Ovary (tissue), 9 donors: ENCODE data around the gene JPH3. TPM values are rescaled to one million over a fixed set of nuclear protein-coding genes. Genes with fewer than 3 reads are reported as not detected.
"Not testable (repeated sequence)": the region's sequence is repeated elsewhere in the genome, so short reads cannot be mapped to it uniquely, and the experiment has no call there.

Experiments used
- DNase-seq, 5 donors: peaks; one replicate each; pipeline ENCODE4 v3.0.0-alpha.2; 2019 to 2020
- H3K27ac ChIP-seq, 2 donors: fragments of 200-600 bp; one replicate each; pipeline versions ENCODE4 v1.5.1 to v1.8.0; 2019 to 2022
- H3K27me3 ChIP-seq: fragments of 200-600 bp; one replicate; pipeline ENCODE4 v1.8.0; 2022
- H3K36me3 ChIP-seq: fragments of 200-600 bp; sonication (generic); one replicate; pipeline ENCODE4 v1.5.1; 2019
- H3K4me1 ChIP-seq: one replicate; pipeline ENCODE4 v1.8.1; 2013; ENCODE audit warnings: mild to moderate bottlenecking, moderate library complexity; ENCODE audit not compliant: insufficient read depth
- H3K4me3 ChIP-seq: fragments of 200-600 bp; sonication (generic); one replicate; pipeline ENCODE4 v1.5.1; 2017
- H3K9me3 ChIP-seq, 2 donors: fragments of 200-600 bp in 1 of 2; sonication (generic) in 1 of 2; one replicate each; pipeline versions ENCODE4 v1.5.1 to v1.8.1; 2013 to 2019; ENCODE audit warnings: mild to moderate bottlenecking in 1 of 2, moderate library complexity in 1 of 2
- EP300 ChIP-seq: sonication (generic); formaldehyde crosslinking; IDR thresholded peaks from one replicate; pipeline ENCODE4 v1.6.1; 2017; ENCODE audit warnings: antibody characterized with exemption
- POLR2A ChIP-seq: fragments of 450-650 bp; IDR thresholded peaks from one replicate; pipeline ENCODE4 v1.6.1; 2017; ENCODE audit warnings: antibody characterized with exemption, mild to moderate bottlenecking, moderate library complexity
- WGBS, 3 donors: extraction: QIAGEN DNeasy Blood & Tissue Kit in 1 of 3; methylation state at CpG; one replicate each; pipeline versions ENCODE4 v1.1.5 to v1.1.7; 2013 to 2017; 5-methylcytosine and 5-hydroxymethylcytosine counted together
- intact Hi-C, 4 donors: fragments of 100-400 bp; cut with DNase I; formaldehyde crosslinking; loops; one replicate each; pipeline versions ENCODE4 v1.11.0 to v1.15.1; 2022 to 2023
- polyA plus RNA-seq, 2 donors: library from polyadenylated mRNA; stranded (reverse); fragments of 200-250 nt in 1 of 2; fragments of 350-450 nt in 1 of 2; fragmentation: Illumina TruSeq in 1 of 2; extraction: RNeasy Lipid Tissue Mini Kit (QIAGEN cat#74804) in 1 of 2; gene quantifications; one replicate each; pipeline ENCODE4 v1.2.3, GENCODE V29; 2013 to 2014
- total RNA-seq, 7 donors: library from RNA; depleted of rRNA in 2 of 7; stranded (reverse); fragments of >200 nt in 2 of 7; fragmentation: NEBNext Ultra II Directional in 3 of 7; extraction: Animal tissue kit (Norgen Biotek cat#: 25700) in 3 of 7; gene quantifications; one replicate each; pipeline versions ENCODE4 v1.1.0 to v1.2.4, GENCODE V29; 2016 to 2023
- TF ChIP-seq, protein P1 (sequence below), 3 donors: fragments of 450-650 bp in 2 of 3; fragments of 200-600 bp in 1 of 3; IDR thresholded peaks; one replicate each; pipeline versions ENCODE4 v1.5.1 to v1.8.0; 2016 to 2022; ENCODE audit warnings: antibody characterized with exemption in 3 of 3, mild to moderate bottlenecking in 1 of 3
- donor health status: DM: no; HTN: no; CAD: no; lungs with moderate emphysema.
- donor health status: DM: no; HTN: no; CAD: no.
- donor health status: Bipolar disorder and iron deficiency.
- donor health status: DM: yes; HTN: yes; CAD: no.
- donor health status: DM: no; HTN: no; CAD: no.
- donor health status: DM: yes; HTN: yes; CAD: no.

The JPH3 gene
- total and polyA plus RNA-seq, 9 donors, result 0.11 to 0.62 (median 0.30) TPM; not detected in 3

DNA sequence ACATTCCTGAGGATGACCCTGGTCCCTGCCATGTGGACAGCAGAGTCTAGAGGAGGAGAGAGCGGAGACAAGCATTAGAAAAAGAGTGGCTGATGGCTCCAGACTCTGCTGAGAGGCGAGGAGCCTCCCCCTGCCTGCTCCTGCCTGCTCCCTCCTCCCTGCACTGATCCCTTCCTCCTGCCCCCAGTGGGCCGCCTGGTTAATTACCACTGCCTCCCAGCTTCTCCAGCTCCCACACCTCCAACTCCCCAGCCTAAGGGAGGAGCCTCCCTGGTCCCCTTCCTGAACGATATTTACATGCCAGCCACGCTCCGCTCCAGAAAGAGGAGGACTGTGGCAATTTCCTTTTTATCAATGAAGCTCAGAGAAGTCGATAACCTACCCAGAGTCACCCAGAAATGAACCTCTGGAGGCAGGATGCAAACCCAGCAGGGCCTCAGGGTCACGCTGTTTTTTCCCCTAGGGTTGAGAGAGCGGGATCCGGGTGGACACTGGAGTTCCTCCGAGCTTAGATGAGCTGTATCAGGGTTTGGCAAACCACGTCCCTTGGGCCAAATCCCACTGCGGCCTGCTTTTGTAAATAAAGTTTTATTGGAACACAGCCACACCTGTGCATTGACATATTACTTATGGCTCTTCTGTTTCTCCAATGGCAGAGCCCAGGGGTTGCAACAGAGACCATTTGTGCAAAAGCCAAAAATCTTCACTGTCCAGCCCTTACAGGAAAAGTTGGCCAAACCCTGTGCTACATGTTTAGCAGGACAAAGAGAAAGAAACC is 27.1 kb upstream of the JPH3 start:
- Histone ChIP-seq H3K9me3 (no peaks in the 10 kb centered on the region), H3K27me3 (no peaks in the 10 kb centered on the region), H3K4me1 (peaks cover 4% of the 10 kb centered on the region), H3K4me3 (no peak overlapping the region), H3K36me3 (no peaks in the 10 kb centered on the region), H3K27ac (no peak overlapping the region)
- no peak for DNase-seq
- intact Hi-C loops, result loop anchor here in 1 of 4 donors (10.0 kb wide), 1 partner anchor 160 kb away; no protein-coding TSS in a partner anchor
- TF ChIP-seq, protein P1, sequence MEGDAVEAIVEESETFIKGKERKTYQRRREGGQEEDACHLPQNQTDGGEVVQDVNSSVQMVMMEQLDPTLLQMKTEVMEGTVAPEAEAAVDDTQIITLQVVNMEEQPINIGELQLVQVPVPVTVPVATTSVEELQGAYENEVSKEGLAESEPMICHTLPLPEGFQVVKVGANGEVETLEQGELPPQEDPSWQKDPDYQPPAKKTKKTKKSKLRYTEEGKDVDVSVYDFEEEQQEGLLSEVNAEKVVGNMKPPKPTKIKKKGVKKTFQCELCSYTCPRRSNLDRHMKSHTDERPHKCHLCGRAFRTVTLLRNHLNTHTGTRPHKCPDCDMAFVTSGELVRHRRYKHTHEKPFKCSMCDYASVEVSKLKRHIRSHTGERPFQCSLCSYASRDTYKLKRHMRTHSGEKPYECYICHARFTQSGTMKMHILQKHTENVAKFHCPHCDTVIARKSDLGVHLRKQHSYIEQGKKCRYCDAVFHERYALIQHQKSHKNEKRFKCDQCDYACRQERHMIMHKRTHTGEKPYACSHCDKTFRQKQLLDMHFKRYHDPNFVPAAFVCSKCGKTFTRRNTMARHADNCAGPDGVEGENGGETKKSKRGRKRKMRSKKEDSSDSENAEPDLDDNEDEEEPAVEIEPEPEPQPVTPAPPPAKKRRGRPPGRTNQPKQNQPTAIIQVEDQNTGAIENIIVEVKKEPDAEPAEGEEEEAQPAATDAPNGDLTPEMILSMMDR (IDR thresholded peaks at IDR 0.05), result no peak
- no peak for TF ChIP-seq EP300
- TF ChIP-seq POLR2A, result no peak
- WGBS, 3 donors, result 25 to 34% (median 33%) methylated on average over 13 of the region's 13 CpGs

DNA sequence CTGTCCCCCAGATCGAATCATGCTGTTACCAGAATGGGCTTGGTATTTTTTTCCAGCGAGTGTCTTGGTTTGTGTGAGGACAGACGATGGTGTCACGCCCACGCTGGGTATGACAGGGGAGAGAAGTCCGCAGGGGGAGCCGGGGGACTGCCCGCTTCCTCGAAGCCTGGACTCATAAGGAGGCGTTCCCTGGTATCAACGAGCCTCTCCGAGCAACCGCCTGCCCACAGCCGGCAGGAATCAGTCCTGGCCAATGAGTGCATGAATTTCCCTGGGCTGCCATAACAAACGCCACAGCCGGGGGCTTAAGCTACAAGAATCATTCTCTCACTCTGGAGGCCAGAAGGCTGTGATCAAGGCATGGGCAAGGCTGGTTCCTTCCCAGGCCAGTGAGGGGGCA is 26.1 kb upstream of the JPH3 start:
- Histone ChIP-seq H3K9me3 (no peaks in the 10 kb centered on the region), H3K27me3 (no peaks in the 10 kb centered on the region), H3K36me3 (no peaks in the 10 kb centered on the region), H3K4me1 (no peaks in the 10 kb centered on the region), H3K27ac (no peak overlapping the region), H3K4me3 (no peak overlapping the region)
- TF ChIP-seq POLR2A, result no peak
- TF ChIP-seq, protein P1 (IDR thresholded peaks at IDR 0.05), result no peak
- no peak for TF ChIP-seq EP300
- no peak for DNase-seq
- 85 to 89% (median 86%) methylated on average over 16 of the region's 16 CpGs for WGBS, 3 donors
- intact Hi-C loops, result loop anchor here in 1 of 4 donors (10.0 kb wide), 1 partner anchor 161 kb away; no protein-coding TSS in a partner anchor

DNA sequence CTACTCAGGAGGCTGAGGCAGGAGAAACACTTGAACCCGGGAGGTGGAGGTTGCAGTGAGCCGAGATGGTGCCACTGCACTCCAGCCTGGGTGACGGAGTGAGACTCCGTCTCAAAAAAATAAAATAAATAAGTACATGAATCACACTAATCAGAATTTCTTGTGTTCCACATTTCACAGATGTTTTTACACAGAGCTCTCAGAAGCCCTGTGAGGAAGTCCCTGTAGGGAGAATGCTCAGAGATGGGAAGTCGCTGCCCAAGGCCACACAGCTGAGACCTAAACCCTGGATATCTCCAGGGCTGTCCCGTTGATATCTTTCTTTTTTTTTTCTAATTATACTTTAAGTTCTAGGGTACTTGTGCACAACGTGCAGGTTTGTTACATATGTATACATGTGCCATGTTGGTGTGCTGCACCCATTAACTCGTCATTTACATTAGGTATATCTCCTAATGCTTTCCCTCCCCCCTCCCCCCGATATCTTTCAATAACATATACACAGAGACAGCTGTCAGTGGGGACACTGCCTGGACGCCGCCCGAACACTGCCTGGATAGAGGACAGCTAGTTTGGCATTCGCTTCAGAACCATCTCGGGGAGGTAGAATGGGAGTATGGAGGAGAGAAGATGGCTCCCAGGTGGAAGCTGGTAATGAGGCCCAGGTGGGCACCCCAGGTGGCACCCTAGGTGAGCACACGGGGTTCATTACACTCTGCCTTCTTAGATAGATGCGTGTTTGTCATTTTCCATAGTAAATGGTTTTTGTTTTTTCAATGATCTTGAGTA is 24.0 kb upstream of the JPH3 start:
- not testable (repeated sequence) for DNase-seq, H3K9me3 ChIP-seq, H3K27ac ChIP-seq, H3K4me3 ChIP-seq, H3K36me3 ChIP-seq, H3K27me3 ChIP-seq, H3K4me1 ChIP-seq
- intact Hi-C loops, result loop anchor here in 1 of 4 donors (10.0 kb wide), 1 partner anchor 164 kb away; no protein-coding TSS in a partner anchor
- 53 to 76% (median 56%) methylated on average over 16 of the region's 16 CpGs for WGBS, 3 donors

DNA sequence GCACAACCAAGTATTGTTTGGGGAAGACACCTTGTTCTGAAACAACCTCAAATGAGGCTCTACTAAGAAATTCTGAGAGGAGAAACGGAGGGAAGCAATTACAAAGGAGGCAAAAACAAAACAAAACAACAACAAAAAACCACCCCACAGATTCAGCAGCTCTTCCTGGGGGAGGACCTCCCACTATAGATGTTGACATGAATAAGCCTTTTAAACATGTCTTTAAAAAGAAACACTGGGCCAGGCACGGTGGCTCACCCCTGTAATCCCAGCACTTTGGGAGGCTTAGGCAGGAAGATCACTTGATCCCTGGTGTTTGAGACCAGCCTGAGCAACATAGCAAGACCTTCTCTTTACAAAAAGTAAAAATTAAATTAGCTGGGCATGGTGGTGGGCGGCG is 22.6 kb upstream of the JPH3 start:
- WGBS, 3 donors, result 73 to 88% (median 88%) methylated on average over 4 of the region's 4 CpGs
- no peaks in the 10 kb centered on the region for H3K9me3 ChIP-seq
- no peak for DNase-seq
- no peaks in the 10 kb centered on the region for H3K27me3 ChIP-seq
- intact Hi-C loops, result loop anchor here in 1 of 4 donors (10.0 kb wide), 1 partner anchor 165 kb away; no protein-coding TSS in a partner anchor
- H3K4me1 ChIP-seq, result peaks cover 19% of the 10 kb centered on the region
- TF ChIP-seq, protein P1 (IDR thresholded peaks at IDR 0.05), result no peak
- TF ChIP-seq EP300, result no peak
- no peaks in the 10 kb centered on the region for H3K36me3 ChIP-seq
- H3K4me3 ChIP-seq, result no peak overlapping the region
- H3K27ac ChIP-seq, result no peak overlapping the region
